ENCODE data around the gene NFKBIE. TPM values are rescaled to one million over a fixed set of nuclear protein-coding genes. Genes with fewer than 3 reads are reported as not detected.

The NFKBIE gene
- total and polyA plus RNA-seq, 2 of the 13 experiments (the other 11 are each of a cell fraction or from before 2014, with no cell fraction given) = 6.7 to 14.5 TPM

DNA sequence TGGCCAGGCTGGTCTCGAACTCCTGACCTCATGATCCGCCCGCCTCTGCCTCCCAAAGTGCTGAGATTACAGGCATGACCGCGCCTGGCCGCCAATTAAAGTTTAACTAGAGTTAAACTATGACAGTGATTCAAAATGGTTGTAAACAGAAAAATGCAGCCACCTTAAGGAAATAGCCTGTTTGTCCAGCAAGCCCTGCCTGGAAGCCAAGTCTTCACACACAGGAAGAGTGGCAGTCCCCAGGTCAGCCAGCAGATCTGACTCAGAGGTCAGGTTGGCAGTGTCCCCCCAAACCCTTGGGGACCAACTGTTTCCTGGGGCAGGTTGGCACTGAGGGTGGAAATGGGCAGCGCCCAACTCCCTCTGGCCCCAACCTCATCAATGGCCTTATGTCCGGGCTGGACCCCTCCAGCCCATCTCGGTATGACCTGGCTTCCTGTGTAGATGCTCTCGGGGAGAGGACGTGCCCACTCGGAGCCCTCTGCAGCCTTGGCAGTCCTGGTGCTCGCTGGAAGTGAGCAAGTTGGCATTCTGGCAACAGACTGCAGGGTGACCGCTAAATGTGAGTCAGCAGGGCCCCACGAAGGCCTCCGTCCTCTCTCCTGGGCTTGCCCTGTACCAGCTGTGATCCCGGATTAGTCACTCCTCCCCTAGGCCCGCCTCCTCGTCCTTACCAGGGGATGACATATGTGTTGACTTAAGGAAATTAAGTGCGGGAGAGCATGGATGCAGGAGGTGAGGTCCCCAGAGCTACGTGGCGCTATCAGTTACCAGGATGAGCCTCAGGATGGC lies 28.1 kb downstream of the NFKBIE start (continued):
- TF ChIP-seq, protein P1, sequence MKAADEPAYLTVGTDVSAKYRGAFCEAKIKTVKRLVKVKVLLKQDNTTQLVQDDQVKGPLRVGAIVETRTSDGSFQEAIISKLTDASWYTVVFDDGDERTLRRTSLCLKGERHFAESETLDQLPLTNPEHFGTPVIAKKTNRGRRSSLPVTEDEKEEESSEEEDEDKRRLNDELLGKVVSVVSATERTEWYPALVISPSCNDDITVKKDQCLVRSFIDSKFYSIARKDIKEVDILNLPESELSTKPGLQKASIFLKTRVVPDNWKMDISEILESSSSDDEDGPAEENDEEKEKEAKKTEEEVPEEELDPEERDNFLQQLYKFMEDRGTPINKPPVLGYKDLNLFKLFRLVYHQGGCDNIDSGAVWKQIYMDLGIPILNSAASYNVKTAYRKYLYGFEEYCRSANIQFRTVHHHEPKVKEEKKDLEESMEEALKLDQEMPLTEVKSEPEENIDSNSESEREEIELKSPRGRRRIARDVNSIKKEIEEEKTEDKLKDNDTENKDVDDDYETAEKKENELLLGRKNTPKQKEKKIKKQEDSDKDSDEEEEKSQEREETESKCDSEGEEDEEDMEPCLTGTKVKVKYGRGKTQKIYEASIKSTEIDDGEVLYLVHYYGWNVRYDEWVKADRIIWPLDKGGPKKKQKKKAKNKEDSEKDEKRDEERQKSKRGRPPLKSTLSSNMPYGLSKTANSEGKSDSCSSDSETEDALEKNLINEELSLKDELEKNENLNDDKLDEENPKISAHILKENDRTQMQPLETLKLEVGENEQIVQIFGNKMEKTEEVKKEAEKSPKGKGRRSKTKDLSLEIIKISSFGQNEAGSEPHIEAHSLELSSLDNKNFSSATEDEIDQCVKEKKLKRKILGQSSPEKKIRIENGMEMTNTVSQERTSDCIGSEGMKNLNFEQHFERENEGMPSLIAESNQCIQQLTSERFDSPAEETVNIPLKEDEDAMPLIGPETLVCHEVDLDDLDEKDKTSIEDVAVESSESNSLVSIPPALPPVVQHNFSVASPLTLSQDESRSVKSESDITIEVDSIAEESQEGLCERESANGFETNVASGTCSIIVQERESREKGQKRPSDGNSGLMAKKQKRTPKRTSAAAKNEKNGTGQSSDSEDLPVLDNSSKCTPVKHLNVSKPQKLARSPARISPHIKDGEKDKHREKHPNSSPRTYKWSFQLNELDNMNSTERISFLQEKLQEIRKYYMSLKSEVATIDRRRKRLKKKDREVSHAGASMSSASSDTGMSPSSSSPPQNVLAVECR (CRISPR knock-in tag; IDR thresholded peaks at IDR 0.05; ENCODE audit: borderline replicate concordance) = no peak; the same call in 1 of the 2 replicates
- no peak for TF ChIP-seq ZNF547 (CRISPR knock-in tag; IDR thresholded peaks at IDR 0.05)
- TF ChIP-seq, protein P2, sequence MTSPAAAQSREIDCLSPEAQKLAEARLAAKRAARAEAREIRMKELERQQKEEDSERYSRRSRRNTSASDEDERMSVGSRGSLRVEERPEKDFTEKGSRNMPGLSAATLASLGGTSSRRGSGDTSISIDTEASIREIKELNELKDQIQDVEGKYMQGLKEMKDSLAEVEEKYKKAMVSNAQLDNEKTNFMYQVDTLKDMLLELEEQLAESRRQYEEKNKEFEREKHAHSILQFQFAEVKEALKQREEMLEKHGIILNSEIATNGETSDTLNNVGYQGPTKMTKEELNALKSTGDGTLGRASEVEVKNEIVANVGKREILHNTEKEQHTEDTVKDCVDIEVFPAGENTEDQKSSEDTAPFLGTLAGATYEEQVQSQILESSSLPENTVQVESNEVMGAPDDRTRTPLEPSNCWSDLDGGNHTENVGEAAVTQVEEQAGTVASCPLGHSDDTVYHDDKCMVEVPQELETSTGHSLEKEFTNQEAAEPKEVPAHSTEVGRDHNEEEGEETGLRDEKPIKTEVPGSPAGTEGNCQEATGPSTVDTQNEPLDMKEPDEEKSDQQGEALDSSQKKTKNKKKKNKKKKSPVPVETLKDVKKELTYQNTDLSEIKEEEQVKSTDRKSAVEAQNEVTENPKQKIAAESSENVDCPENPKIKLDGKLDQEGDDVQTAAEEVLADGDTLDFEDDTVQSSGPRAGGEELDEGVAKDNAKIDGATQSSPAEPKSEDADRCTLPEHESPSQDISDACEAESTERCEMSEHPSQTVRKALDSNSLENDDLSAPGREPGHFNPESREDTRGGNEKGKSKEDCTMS (CRISPR knock-in tag; conservative IDR thresholded peaks at IDR 0.05) = no peak
- TF ChIP-seq, protein P3, sequence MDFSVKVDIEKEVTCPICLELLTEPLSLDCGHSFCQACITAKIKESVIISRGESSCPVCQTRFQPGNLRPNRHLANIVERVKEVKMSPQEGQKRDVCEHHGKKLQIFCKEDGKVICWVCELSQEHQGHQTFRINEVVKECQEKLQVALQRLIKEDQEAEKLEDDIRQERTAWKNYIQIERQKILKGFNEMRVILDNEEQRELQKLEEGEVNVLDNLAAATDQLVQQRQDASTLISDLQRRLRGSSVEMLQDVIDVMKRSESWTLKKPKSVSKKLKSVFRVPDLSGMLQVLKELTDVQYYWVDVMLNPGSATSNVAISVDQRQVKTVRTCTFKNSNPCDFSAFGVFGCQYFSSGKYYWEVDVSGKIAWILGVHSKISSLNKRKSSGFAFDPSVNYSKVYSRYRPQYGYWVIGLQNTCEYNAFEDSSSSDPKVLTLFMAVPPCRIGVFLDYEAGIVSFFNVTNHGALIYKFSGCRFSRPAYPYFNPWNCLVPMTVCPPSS (IDR thresholded peaks at IDR 0.05) = no peak
- no peak for TF ChIP-seq MLLT10 (CRISPR knock-in tag; IDR thresholded peaks at IDR 0.05)
- TF ChIP-seq, protein P4, sequence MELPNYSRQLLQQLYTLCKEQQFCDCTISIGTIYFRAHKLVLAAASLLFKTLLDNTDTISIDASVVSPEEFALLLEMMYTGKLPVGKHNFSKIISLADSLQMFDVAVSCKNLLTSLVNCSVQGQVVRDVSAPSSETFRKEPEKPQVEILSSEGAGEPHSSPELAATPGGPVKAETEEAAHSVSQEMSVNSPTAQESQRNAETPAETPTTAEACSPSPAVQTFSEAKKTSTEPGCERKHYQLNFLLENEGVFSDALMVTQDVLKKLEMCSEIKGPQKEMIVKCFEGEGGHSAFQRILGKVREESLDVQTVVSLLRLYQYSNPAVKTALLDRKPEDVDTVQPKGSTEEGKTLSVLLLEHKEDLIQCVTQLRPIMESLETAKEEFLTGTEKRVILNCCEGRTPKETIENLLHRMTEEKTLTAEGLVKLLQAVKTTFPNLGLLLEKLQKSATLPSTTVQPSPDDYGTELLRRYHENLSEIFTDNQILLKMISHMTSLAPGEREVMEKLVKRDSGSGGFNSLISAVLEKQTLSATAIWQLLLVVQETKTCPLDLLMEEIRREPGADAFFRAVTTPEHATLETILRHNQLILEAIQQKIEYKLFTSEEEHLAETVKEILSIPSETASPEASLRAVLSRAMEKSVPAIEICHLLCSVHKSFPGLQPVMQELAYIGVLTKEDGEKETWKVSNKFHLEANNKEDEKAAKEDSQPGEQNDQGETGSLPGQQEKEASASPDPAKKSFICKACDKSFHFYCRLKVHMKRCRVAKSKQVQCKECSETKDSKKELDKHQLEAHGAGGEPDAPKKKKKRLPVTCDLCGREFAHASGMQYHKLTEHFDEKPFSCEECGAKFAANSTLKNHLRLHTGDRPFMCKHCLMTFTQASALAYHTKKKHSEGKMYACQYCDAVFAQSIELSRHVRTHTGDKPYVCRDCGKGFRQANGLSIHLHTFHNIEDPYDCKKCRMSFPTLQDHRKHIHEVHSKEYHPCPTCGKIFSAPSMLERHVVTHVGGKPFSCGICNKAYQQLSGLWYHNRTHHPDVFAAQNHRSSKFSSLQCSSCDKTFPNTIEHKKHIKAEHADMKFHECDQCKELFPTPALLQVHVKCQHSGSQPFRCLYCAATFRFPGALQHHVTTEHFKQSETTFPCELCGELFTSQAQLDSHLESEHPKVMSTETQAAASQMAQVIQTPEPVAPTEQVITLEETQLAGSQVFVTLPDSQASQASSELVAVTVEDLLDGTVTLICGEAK (IDR thresholded peaks at IDR 0.05) = no peak
- TF ChIP-seq, protein P4 (CRISPR knock-in tag; IDR thresholded peaks at IDR 0.05) = no peak
- TF ChIP-seq, protein P5, sequence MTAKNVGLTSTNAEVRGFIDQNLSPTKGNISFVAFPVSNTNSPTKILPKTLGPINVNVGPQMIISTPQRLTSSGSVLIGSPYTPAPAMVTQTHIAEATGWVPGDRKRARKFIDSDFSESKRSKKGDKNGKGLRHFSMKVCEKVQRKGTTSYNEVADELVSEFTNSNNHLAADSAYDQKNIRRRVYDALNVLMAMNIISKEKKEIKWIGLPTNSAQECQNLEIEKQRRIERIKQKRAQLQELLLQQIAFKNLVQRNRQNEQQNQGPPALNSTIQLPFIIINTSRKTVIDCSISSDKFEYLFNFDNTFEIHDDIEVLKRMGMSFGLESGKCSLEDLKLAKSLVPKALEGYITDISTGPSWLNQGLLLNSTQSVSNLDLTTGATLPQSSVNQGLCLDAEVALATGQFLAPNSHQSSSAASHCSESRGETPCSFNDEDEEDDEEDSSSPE (CRISPR knock-in tag; IDR thresholded peaks at IDR 0.05) = no peak
- TF ChIP-seq ZNF619 (CRISPR knock-in tag; IDR thresholded peaks at IDR 0.05) = no peak

Data from HepG2 (cell line).